Fibroblast of skin of left quadriceps (primary cell): ENCODE measurements around the gene ARHGAP24.
"Not testable (repeated sequence)": the region's sequence is repeated elsewhere in the genome, so short reads cannot be mapped to it uniquely, and the experiment has no call there.

Source experiments
- DNase-seq, 2 experiments: peaks; one replicate each; pipeline ENCODE4 v3.0.0-alpha.2; 2013; ENCODE audit warnings: low read depth in 2 of 2

The ARHGAP24 gene

GRCh38 chr4:85650908-85651307 is 176.0 kb downstream of the ARHGAP24 start:
- DNase-seq, result no peak

GRCh38 chr4:85656759-85657505 is 182.0 kb downstream of the ARHGAP24 start:
- DNase-seq, result no peak

- no peak for DNase-seq
Observed at GRCh38 chr4:85658766-85659439, 184.0 kb downstream of the ARHGAP24 start.

GRCh38 chr4:85659610-85660218 is 184.8 kb downstream of the ARHGAP24 start:
- no peak for DNase-seq

- DNase-seq, result not testable (repeated sequence)
Observed at GRCh38 chr4:85666625-85667024, 191.7 kb downstream of the ARHGAP24 start.

GRCh38 chr4:85669204-85669603 is 194.3 kb downstream of the ARHGAP24 start:
- DNase-seq, result no peak

- no peak for DNase-seq
Observed at GRCh38 chr4:85669992-85670548, 195.1 kb downstream of the ARHGAP24 start.

- DNase-seq, result no peak
Observed at GRCh38 chr4:85671120-85671519, 196.2 kb downstream of the ARHGAP24 start.

GRCh38 chr4:85672116-85672515 is 197.2 kb downstream of the ARHGAP24 start:
- DNase-seq, result peak; percentile 75 to 76

- DNase-seq, result no peak
Observed at GRCh38 chr4:85672959-85673358, 198.0 kb downstream of the ARHGAP24 start.

- no peak for DNase-seq
Observed at GRCh38 chr4:85673540-85673939, 198.6 kb downstream of the ARHGAP24 start.

- DNase-seq, result no peak
Observed at GRCh38 chr4:85675076-85676049, 200.4 kb downstream of the ARHGAP24 start.

- DNase-seq, result no peak
Observed at GRCh38 chr4:85676050-85676425, 201.1 kb downstream of the ARHGAP24 start.

GRCh38 chr4:85676850-85677590 is 202.1 kb downstream of the ARHGAP24 start:
- no peak for DNase-seq

GRCh38 chr4:85681221-85681657 is 206.3 kb downstream of the ARHGAP24 start:
- DNase-seq, result peak; percentile 96 to 97

- DNase-seq, result no peak
Observed at GRCh38 chr4:85681921-85682320, 207.0 kb downstream of the ARHGAP24 start.

GRCh38 chr4:85682391-85682790 is 207.4 kb downstream of the ARHGAP24 start:
- DNase-seq, result no peak

GRCh38 chr4:85684676-85685075 is 209.7 kb downstream of the ARHGAP24 start:
- no peak for DNase-seq

- DNase-seq, result no peak
Observed at GRCh38 chr4:85686398-85686797, 211.4 kb downstream of the ARHGAP24 start.

- DNase-seq, result no peak
Observed at GRCh38 chr4:85688055-85688740, 213.2 kb downstream of the ARHGAP24 start.
